Measurements from ENCODE around the gene CAPN8.
"Not testable (repeated sequence)": the region's sequence is repeated elsewhere in the genome, so short reads cannot be mapped to it uniquely, and the experiment has no call there.

DNA sequence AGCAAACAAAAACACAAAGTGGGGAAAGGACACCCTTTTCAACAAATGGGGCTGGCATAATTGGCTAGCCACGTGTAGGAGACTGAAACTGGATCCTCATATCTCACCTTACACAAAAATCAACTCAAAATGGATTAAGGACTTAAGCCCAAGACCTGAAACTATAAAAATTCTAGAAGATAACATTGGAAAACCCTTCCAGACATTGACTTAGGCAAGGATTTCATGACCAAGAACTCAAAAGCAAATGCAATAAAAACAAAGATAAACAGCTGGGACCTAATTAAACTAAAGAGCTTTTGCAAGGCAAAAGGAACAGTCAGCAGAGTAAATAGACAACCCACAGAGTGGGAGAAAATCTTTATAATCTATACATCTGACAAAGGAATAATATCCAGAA is 146.9 kb downstream of the CAPN8 start:
- not testable (repeated sequence) for TF ChIP-seq ZNF274 (IDR thresholded peaks at IDR 0.05; ENCODE audit: low read depth, low read length); YY1 (IDR thresholded peaks at IDR 0.05; ENCODE audit: insufficient read depth, insufficient read length); SUZ12 (IDR thresholded peaks at IDR 0.05; ENCODE audit: extremely low read depth, insufficient read depth, insufficient read length)

Data from NT2/D1 (cell line).